CD4-positive, alpha-beta T cell treated with Interleukin-15 for 4 hours (primary cell): ENCODE measurements around the gene RGS12.

Source experiments
- DNase-seq: peaks from one replicate; pipeline ENCODE4 v3.0.0-alpha.2; 2020; ENCODE audit warnings: low spot score

The RGS12 gene

GRCh38 chr4:3331511-3332394 is 38.9 kb downstream of the RGS12 start:
- DNase-seq = no peak

- no peak for DNase-seq
Observed at GRCh38 chr4:3332498-3332897, 39.7 kb downstream of the RGS12 start.

- no peak for DNase-seq
Observed at GRCh38 chr4:3334316-3334715, 41.5 kb downstream of the RGS12 start.

- DNase-seq = no peak
Observed at GRCh38 chr4:3335385-3335784, 42.6 kb downstream of the RGS12 start.

- DNase-seq = no peak
Observed at GRCh38 chr4:3335982-3336381, 43.2 kb downstream of the RGS12 start.

GRCh38 chr4:3336382-3337356 is 43.8 kb downstream of the RGS12 start:
- DNase-seq = no peak

- DNase-seq = no peak
Observed at GRCh38 chr4:3337357-3337732, 44.5 kb downstream of the RGS12 start.

- no peak for DNase-seq
Observed at GRCh38 chr4:3337811-3338210, 45.0 kb downstream of the RGS12 start.

GRCh38 chr4:3338321-3338838 is 45.6 kb downstream of the RGS12 start:
- DNase-seq = no peak

- DNase-seq = no peak
Observed at GRCh38 chr4:3338976-3339531, 46.2 kb downstream of the RGS12 start.

GRCh38 chr4:3339577-3339976 is 46.8 kb downstream of the RGS12 start:
- DNase-seq = no peak

GRCh38 chr4:3340038-3340699 is 47.3 kb downstream of the RGS12 start:
- DNase-seq = no peak

- DNase-seq = no peak
Observed at GRCh38 chr4:3340700-3341083, 47.9 kb downstream of the RGS12 start.

GRCh38 chr4:3341760-3342159 is 48.9 kb downstream of the RGS12 start:
- no peak for DNase-seq

- DNase-seq = no peak
Observed at GRCh38 chr4:3342182-3342854, 49.5 kb downstream of the RGS12 start.
